ENCODE measurements around the gene P2RY12.

P2RY12 gene

GRCh38 chr3:151402349-151402748 is 17.8 kb upstream of the P2RY12 start:
- no peaks in the 10 kb centered on the region for H3K4me1 ChIP-seq (ENCODE audit: control insufficient read depth, insufficient read depth, low read length)
- POLR2A ChIA-PET: no interaction called here
- no peaks in the 10 kb centered on the region for H3K9me3 ChIP-seq (ENCODE audit: control insufficient read depth, insufficient read depth, low read depth, low read length)
- H3K27ac ChIP-seq (ENCODE audit: extremely low read depth, low read depth, low read length): no peak overlapping the region
- no peak overlapping the region for H3K4me3 ChIP-seq (ENCODE audit: low read depth, low read length)
- no peak for TF ChIP-seq ZNF473 (tag by site-specific recombination; IDR thresholded peaks at IDR 0.05)
- no peak for TF ChIP-seq ZNF354C (tag by site-specific recombination; IDR thresholded peaks at IDR 0.05; ENCODE audit: borderline replicate concordance, low read depth)
- TF ChIP-seq ZBTB48 (tag by site-specific recombination; IDR thresholded peaks at IDR 0.05): no peak
- no peak for TF ChIP-seq ZNF133 (tag by site-specific recombination; IDR thresholded peaks at IDR 0.05)
- TF ChIP-seq ZIC2 (tag by site-specific recombination; IDR thresholded peaks at IDR 0.05): no peak
- no peak for TF ChIP-seq ZNF24 (tag by site-specific recombination; IDR thresholded peaks at IDR 0.05)
- no peak for TF ChIP-seq ZNF707 (tag by site-specific recombination; IDR thresholded peaks at IDR 0.05)
- no peak for TF ChIP-seq GLI4 (tag by site-specific recombination; IDR thresholded peaks at IDR 0.05)
- no peak for TF ChIP-seq KLF7 (tag by site-specific recombination; IDR thresholded peaks at IDR 0.05; ENCODE audit: borderline replicate concordance)
- TF ChIP-seq YY2 (tag by site-specific recombination; IDR thresholded peaks at IDR 0.05): no peak
- TF ChIP-seq PRDM6 (tag by site-specific recombination; IDR thresholded peaks at IDR 0.05): no peak
- no peak for TF ChIP-seq ZNF449 (tag by site-specific recombination; IDR thresholded peaks at IDR 0.05)
- TF ChIP-seq ZNF76 (tag by site-specific recombination; IDR thresholded peaks at IDR 0.05; ENCODE audit: borderline replicate concordance, low read depth): no peak
- no peak for TF ChIP-seq TSHZ1 (tag by site-specific recombination; IDR thresholded peaks at IDR 0.05; ENCODE audit: borderline replicate concordance)
- CTCF ChIA-PET: no interaction called here
- H3K36me3 ChIP-seq (ENCODE audit: control insufficient read depth in 2 of 2, insufficient read depth in 1 of 2, low read length in 2 of 2): peaks cover 0 to 7% of the 10 kb centered on the region in 2 experiments; a peak in 1 of 3 replicates

- Histone ChIP-seq H3K4me3 (ENCODE audit: low read depth, low read length) (no peak overlapping the region), H3K4me1 (ENCODE audit: control insufficient read depth, insufficient read depth, low read length) (no peaks in the 10 kb centered on the region), H3K27ac (ENCODE audit: extremely low read depth, low read depth, low read length) (no peak overlapping the region), H3K36me3 (ENCODE audit: control insufficient read depth in 2 of 2, insufficient read depth in 1 of 2, low read length in 2 of 2) (peaks cover 0 to 12% of the 10 kb centered on the region in 2 experiments; a peak in 1 of 3 replicates), H3K9me3 (ENCODE audit: control insufficient read depth, insufficient read depth, low read depth, low read length) (no peaks in the 10 kb centered on the region)
- CTCF ChIA-PET: no interaction called here
- no peak for TF ChIP-seq ZNF596 (tag by site-specific recombination; IDR thresholded peaks at IDR 0.05)
- POLR2A ChIA-PET: no interaction called here
Observed at GRCh38 chr3:151400341-151400740, 15.8 kb upstream of the P2RY12 start.

GRCh38 chr3:151398895-151399294 is 14.3 kb upstream of the P2RY12 start:
- H3K27ac ChIP-seq (ENCODE audit: extremely low read depth, low read depth, low read length): no peak overlapping the region
- ChIA-PET CTCF (no interaction called here), POLR2A (no interaction called here)
- TF ChIP-seq ZNF501 (tag by site-specific recombination; IDR thresholded peaks at IDR 0.05) (no peak), ZXDB (tag by site-specific recombination; IDR thresholded peaks at IDR 0.05) (no peak), ZNF350 (tag by site-specific recombination; IDR thresholded peaks at IDR 0.05) (no peak)
- peaks cover 0 to 22% of the 10 kb centered on the region in 2 experiments; a peak in 1 of 3 replicates for H3K36me3 ChIP-seq (ENCODE audit: control insufficient read depth in 2 of 2, insufficient read depth in 1 of 2, low read length in 2 of 2)
- H3K4me3 ChIP-seq (ENCODE audit: low read depth, low read length): no peak overlapping the region
- H3K4me1 ChIP-seq (ENCODE audit: control insufficient read depth, insufficient read depth, low read length): no peaks in the 10 kb centered on the region
- H3K9me3 ChIP-seq (ENCODE audit: control insufficient read depth, insufficient read depth, low read depth, low read length): no peaks in the 10 kb centered on the region

Data from HEK293 (cell line).